ENCODE measurements around the gene RHOT2. TPM values are rescaled to one million over a fixed set of nuclear protein-coding genes. Genes with fewer than 3 reads are reported as not detected.

The RHOT2 gene
- total RNA-seq, 1 experiment from 2014 or later, result 184 TPM

DNA sequence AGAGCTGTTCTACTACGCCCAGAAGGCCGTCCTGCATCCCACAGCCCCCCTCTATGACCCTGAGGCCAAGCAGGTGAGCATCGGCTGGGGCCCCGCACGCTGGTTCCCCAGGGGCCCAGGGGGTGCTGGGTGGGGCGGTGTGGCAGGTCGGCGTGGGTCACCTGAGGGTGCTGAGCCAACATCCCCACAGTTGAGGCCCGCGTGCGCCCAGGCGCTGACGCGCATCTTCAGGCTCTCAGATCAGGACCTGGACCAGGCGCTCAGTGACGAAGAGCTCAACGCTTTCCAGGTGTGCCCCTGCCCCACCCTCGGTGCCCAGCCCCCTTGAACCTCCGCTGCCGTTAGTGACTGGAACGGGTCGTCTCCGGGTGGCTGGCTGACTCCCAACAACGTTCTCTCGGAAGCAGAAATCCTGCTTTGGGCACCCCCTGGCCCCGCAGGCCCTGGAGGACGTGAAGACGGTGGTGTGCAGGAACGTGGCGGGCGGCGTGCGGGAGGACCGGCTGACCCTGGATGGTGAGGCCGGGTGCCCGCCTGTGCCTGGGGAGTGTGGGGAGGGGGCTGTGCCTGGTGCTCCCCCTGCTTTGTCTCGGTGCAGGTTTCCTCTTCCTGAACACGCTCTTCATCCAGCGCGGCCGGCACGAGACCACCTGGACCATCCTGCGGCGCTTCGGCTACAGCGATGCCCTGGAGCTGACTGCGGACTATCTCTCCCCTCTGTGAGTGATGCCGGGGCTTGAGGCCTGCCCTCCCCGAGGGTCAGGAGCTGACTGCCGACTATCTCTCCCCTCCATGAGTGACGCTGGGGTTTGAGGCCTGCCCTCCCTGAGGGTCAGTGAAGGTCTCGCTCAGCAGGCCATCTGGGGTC lies 2.8 kb downstream of the RHOT2 start:
- TF ChIP-seq EZH2 (IDR thresholded peaks at IDR 0.05; ENCODE audit: borderline replicate concordance, low read depth, low read length, poor library complexity, severe bottlenecking), result no peak
- TF ChIP-seq, protein P1, sequence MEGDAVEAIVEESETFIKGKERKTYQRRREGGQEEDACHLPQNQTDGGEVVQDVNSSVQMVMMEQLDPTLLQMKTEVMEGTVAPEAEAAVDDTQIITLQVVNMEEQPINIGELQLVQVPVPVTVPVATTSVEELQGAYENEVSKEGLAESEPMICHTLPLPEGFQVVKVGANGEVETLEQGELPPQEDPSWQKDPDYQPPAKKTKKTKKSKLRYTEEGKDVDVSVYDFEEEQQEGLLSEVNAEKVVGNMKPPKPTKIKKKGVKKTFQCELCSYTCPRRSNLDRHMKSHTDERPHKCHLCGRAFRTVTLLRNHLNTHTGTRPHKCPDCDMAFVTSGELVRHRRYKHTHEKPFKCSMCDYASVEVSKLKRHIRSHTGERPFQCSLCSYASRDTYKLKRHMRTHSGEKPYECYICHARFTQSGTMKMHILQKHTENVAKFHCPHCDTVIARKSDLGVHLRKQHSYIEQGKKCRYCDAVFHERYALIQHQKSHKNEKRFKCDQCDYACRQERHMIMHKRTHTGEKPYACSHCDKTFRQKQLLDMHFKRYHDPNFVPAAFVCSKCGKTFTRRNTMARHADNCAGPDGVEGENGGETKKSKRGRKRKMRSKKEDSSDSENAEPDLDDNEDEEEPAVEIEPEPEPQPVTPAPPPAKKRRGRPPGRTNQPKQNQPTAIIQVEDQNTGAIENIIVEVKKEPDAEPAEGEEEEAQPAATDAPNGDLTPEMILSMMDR (conservative IDR thresholded peaks at IDR 0.05; ENCODE audit: low read depth, low read length), result no peak
- intact Hi-C loops (cut with micrococcal nuclease; ENCODE audit: unreplicated experiment), result no loop called here
- POLR2A ChIA-PET (ENCODE audit: low non-redundant PET), result interaction anchor here (0.6 kb wide), 1 partner anchor 284 kb away, joined by 9 read pairs; no protein-coding TSS in a partner anchor
- DNase-seq (ENCODE audit: low spot score), result no peak
- Histone ChIP-seq H3K36me3 (ENCODE audit: insufficient read depth, low read length, poor library complexity, severe bottlenecking) (peaks cover 46% of the 10 kb centered on the region), H3K4me1 (ENCODE audit: insufficient read depth, low read length, poor library complexity, severe bottlenecking) (peaks cover 11% of the 10 kb centered on the region), H3K4me3 (ENCODE audit: low read depth, low read length, poor library complexity, severe bottlenecking) (no peak overlapping the region), H3K27me3 (replicated peaks; ENCODE audit: insufficient read depth, low read depth, low read length, poor library complexity) (no peaks in the 10 kb centered on the region), H3K27ac (ENCODE audit: low read depth, low read length, poor library complexity, severe bottlenecking) (no peak overlapping the region), H3K9me3 (ENCODE audit: low read depth, low read length, poor library complexity, severe bottlenecking) (no peaks in the 10 kb centered on the region)
- no TSS peak for BruUV-seq (replicated peaks)
- CTCF ChIA-PET, result no interaction called here

DNA sequence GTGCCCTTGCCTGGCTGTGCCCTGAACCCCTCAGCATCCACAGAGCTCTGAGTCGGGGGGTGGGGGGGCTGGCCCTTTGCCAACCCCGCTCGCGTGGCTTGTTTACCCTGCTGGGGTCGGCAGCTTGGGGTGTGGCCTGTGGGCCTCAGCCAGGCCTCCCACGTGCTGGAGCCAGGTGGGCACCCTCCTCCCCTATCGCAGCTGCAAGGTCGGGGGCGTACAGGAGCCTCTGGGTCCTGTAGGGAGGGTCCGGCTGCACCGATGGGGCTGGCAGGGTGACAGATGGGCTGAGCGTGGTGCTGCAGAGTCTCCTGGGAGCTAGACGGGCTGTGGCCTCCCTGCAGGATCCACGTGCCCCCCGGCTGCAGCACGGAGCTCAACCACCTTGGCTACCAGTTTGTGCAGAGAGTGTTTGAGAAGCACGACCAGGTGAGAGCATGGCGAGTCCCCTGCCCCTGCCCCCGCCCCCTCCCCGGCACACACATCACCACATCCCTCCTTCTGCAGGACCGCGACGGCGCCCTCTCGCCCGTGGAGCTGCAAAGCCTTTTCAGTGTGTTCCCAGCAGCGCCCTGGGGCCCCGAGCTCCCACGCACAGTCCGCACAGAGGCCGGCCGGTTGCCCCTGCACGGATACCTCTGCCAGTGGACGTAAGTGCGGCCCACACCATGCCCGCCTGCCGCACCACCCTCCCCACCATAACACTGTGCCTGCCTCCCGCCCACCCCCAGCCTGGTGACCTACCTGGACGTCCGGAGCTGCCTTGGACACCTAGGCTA lies 3.6 kb downstream of the RHOT2 start:
- POLR2A ChIA-PET (ENCODE audit: low non-redundant PET), result no interaction called here

DNA sequence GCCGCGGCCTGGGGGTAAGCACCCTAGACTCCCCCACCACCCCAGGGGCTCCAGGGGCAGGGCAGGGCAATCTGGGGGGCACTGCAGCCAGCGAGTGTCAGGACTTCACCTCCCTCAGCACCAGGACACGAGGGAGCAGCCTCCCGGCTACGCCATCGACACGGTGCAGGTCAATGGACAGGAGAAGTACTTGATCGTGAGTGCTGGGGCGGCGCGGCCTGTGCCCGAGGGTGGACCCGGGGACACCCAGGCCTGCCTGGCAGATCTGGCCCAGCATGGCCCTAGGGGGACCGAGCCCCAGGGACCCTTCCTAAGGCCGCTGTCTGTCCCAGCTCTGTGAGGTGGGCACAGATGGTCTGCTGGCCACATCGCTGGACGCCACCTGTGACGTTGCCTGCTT lies 4.4 kb downstream of the RHOT2 start:
- Histone ChIP-seq H3K27ac (ENCODE audit: low read depth, low read length, poor library complexity, severe bottlenecking) (no peak overlapping the region), H3K4me3 (ENCODE audit: low read depth, low read length, poor library complexity, severe bottlenecking) (no peak overlapping the region), H3K4me1 (ENCODE audit: insufficient read depth, low read length, poor library complexity, severe bottlenecking) (peaks cover 8% of the 10 kb centered on the region), H3K36me3 (ENCODE audit: insufficient read depth, low read length, poor library complexity, severe bottlenecking) (peaks cover 46% of the 10 kb centered on the region), H3K27me3 (replicated peaks; ENCODE audit: insufficient read depth, low read depth, low read length, poor library complexity) (no peaks in the 10 kb centered on the region), H3K9me3 (ENCODE audit: low read depth, low read length, poor library complexity, severe bottlenecking) (no peaks in the 10 kb centered on the region)
- intact Hi-C loops (cut with micrococcal nuclease; ENCODE audit: unreplicated experiment), result no loop called here
- DNase-seq (ENCODE audit: low spot score), result no peak
- no TSS peak for BruUV-seq (replicated peaks)
- ChIA-PET POLR2A (ENCODE audit: low non-redundant PET) (no interaction called here), CTCF (no interaction called here)
- TF ChIP-seq EZH2 (IDR thresholded peaks at IDR 0.05; ENCODE audit: borderline replicate concordance, low read depth, low read length, poor library complexity, severe bottlenecking), result no peak
- TF ChIP-seq, protein P1 (conservative IDR thresholded peaks at IDR 0.05; ENCODE audit: low read depth, low read length), result no peak

More for the DNA sequence above, 3.6 kb downstream of the RHOT2 start:
- CTCF ChIA-PET, result no interaction called here
- TF ChIP-seq, protein P1 (conservative IDR thresholded peaks at IDR 0.05; ENCODE audit: low read depth, low read length), result no peak
- TF ChIP-seq EZH2 (IDR thresholded peaks at IDR 0.05; ENCODE audit: borderline replicate concordance, low read depth, low read length, poor library complexity, severe bottlenecking), result no peak
- Histone ChIP-seq H3K27ac (ENCODE audit: low read depth, low read length, poor library complexity, severe bottlenecking) (no peak overlapping the region), H3K4me3 (ENCODE audit: low read depth, low read length, poor library complexity, severe bottlenecking) (no peak overlapping the region), H3K9me3 (ENCODE audit: low read depth, low read length, poor library complexity, severe bottlenecking) (no peaks in the 10 kb centered on the region), H3K27me3 (replicated peaks; ENCODE audit: insufficient read depth, low read depth, low read length, poor library complexity) (no peaks in the 10 kb centered on the region), H3K36me3 (ENCODE audit: insufficient read depth, low read length, poor library complexity, severe bottlenecking) (peaks cover 46% of the 10 kb centered on the region), H3K4me1 (ENCODE audit: insufficient read depth, low read length, poor library complexity, severe bottlenecking) (peaks cover 11% of the 10 kb centered on the region)
- DNase-seq (ENCODE audit: low spot score), result no peak
- intact Hi-C loops (cut with micrococcal nuclease; ENCODE audit: unreplicated experiment), result no loop called here
- no TSS peak for BruUV-seq (replicated peaks)
